Activated CD8-positive, alpha-beta memory T cell treated with anti-CD3 and anti-CD28 coated beads for 36 hours (primary cell): Measurements from ENCODE around the gene KIF12. TPM values are rescaled to one million over a fixed set of nuclear protein-coding genes. Genes with fewer than 3 reads are reported as not detected.
"Not testable (repeated sequence)": the region's sequence is repeated elsewhere in the genome, so short reads cannot be mapped to it uniquely, and the experiment has no call there.

Experiments used
- CTCF ChIA-PET: fragments of 350-600 bp; sonication (Branson Sonifier 250); formaldehyde crosslinking; loops from one replicate; lab custom pipeline; 2021; ENCODE audit warnings: antibody characterized with exemption; lab: Charles Lee
- POLR2A ChIA-PET: fragments of 350-600 bp; sonication (Branson Sonifier 250); formaldehyde crosslinking; loops from one replicate; lab custom pipeline; 2021; ENCODE audit warnings: antibody characterized with exemption; lab: Charles Lee
- total RNA-seq, 2 experiments: library from RNA; stranded (reverse); gene quantifications; one replicate each; pipeline ENCODE4 v1.2.3, GENCODE V29; 2021

Gene KIF12
- total RNA-seq, 2 experiments from 2014 or later = not detected

- ChIA-PET POLR2A (no interaction called here), CTCF (no interaction called here)
Measured at GRCh38 chr9:114056527-114056926, 42.6 kb downstream of the KIF12 start.

GRCh38 chr9:114055894-114056293 is 43.2 kb downstream of the KIF12 start:
- ChIA-PET POLR2A (no interaction called here), CTCF (no interaction called here)

- ChIA-PET POLR2A (no interaction called here), CTCF (no interaction called here)
Measured at GRCh38 chr9:114055061-114055460, 44.0 kb downstream of the KIF12 start.

GRCh38 chr9:114054191-114054690 is 44.9 kb downstream of the KIF12 start:
- ChIA-PET POLR2A (no interaction called here), CTCF (no interaction called here)

- ChIA-PET CTCF (no interaction called here), POLR2A (no interaction called here)
Measured at GRCh38 chr9:114053246-114054005, 45.7 kb downstream of the KIF12 start.

GRCh38 chr9:114051706-114052105 is 47.4 kb downstream of the KIF12 start:
- ChIA-PET CTCF (no interaction called here), POLR2A (no interaction called here)

- ChIA-PET POLR2A (no interaction called here), CTCF (no interaction called here)
Measured at GRCh38 chr9:114051281-114051680, 47.8 kb downstream of the KIF12 start.

GRCh38 chr9:114050646-114051045 is 48.4 kb downstream of the KIF12 start:
- CTCF ChIA-PET = interaction anchor here (0.8 kb wide), 1 partner anchor 57 kb away, joined by 3 read pairs; no protein-coding TSS in a partner anchor
- POLR2A ChIA-PET = no interaction called here

- ChIA-PET POLR2A (no interaction called here), CTCF (interaction anchor here (0.8 to 1.1 kb wide), 2 partner anchors 12 to 58 kb away, joined by 3 read pairs; no protein-coding TSS in a partner anchor)
Measured at GRCh38 chr9:114050226-114050568, 48.9 kb downstream of the KIF12 start.

GRCh38 chr9:114049441-114050225 is 49.5 kb downstream of the KIF12 start:
- CTCF ChIA-PET = interaction anchor here (0.6 to 1.1 kb wide), 2 partner anchors 12 to 79 kb away, joined by 3 read pairs; no protein-coding TSS in a partner anchor

GRCh38 chr9:114048533-114049415 is 50.3 kb downstream of the KIF12 start:
- POLR2A ChIA-PET = no interaction called here
- CTCF ChIA-PET = interaction anchor here (1.1 kb wide), 1 partner anchor 11 kb away, joined by 3 read pairs; no protein-coding TSS in a partner anchor

More at GRCh38 chr9:114049441-114050225, 49.5 kb downstream of the KIF12 start:
- POLR2A ChIA-PET = no interaction called here

GRCh38 chr9:114047717-114048116 is 51.4 kb downstream of the KIF12 start:
- ChIA-PET POLR2A (no interaction called here), CTCF (no interaction called here)

GRCh38 chr9:114046875-114047274 is 52.2 kb downstream of the KIF12 start:
- ChIA-PET CTCF (no interaction called here), POLR2A (no interaction called here)

GRCh38 chr9:114046237-114046755 is 52.8 kb downstream of the KIF12 start:
- ChIA-PET CTCF (no interaction called here), POLR2A (no interaction called here)

GRCh38 chr9:114043660-114044059 is 55.4 kb downstream of the KIF12 start:
- POLR2A ChIA-PET, CTCF ChIA-PET: not testable (repeated sequence)
